ENCODE results near the gene XPNPEP3.

Gene XPNPEP3

GRCh38 chr22:40856513-40857308 lies at the start of gene XPNPEP3, which contains the start of gene ST13:
Gene XPNPEP3 (plus strand): TSS chr22:40857148. CDS start chr22:40857182, 34 bp downstream.
Gene ST13 (minus strand): TSS chr22:40856639. CDS start chr22:40856540, 99 bp downstream.
- H3K4me3 ChIP-seq (ENCODE audit: low read depth, low read length) = peak within 1 kb of the TSS; percentile 73
- peak; percentile 86 for DNase-seq (ENCODE audit: low read depth)
- peak; percentile 28 for TF ChIP-seq CTCF (IDR thresholded peaks at IDR 0.05; ENCODE audit: low read depth, low read length, missing control alignments)

GRCh38 chr22:40808018-40808841 lies 48.7 kb upstream of the XPNPEP3 start:
- no peak for TF ChIP-seq CTCF (IDR thresholded peaks at IDR 0.05; ENCODE audit: low read depth, low read length, missing control alignments)
- DNase-seq (ENCODE audit: low read depth) = no peak
- H3K4me3 ChIP-seq (ENCODE audit: low read depth, low read length) = no peak overlapping the region

GRCh38 chr22:40813912-40814315 lies 43.0 kb upstream of the XPNPEP3 start:
- TF ChIP-seq CTCF (IDR thresholded peaks at IDR 0.05; ENCODE audit: low read depth, low read length, missing control alignments) = no peak
- H3K4me3 ChIP-seq (ENCODE audit: low read depth, low read length) = no peak overlapping the region
- DNase-seq (ENCODE audit: low read depth) = no peak

GRCh38 chr22:40817737-40818136 lies 39.2 kb upstream of the XPNPEP3 start:
- DNase-seq (ENCODE audit: low read depth) = peak; percentile 24

GRCh38 chr22:40818192-40818746 lies 38.7 kb upstream of the XPNPEP3 start:
- peak overlapping the region; percentile 86 for H3K4me3 ChIP-seq (ENCODE audit: low read depth, low read length)
- no peak for DNase-seq (ENCODE audit: low read depth)
- no peak for TF ChIP-seq CTCF (IDR thresholded peaks at IDR 0.05; ENCODE audit: low read depth, low read length, missing control alignments)

More at GRCh38 chr22:40817737-40818136, 39.2 kb upstream of the XPNPEP3 start:
- H3K4me3 ChIP-seq (ENCODE audit: low read depth, low read length) = peak overlapping the region; percentile 86
- no peak for TF ChIP-seq CTCF (IDR thresholded peaks at IDR 0.05; ENCODE audit: low read depth, low read length, missing control alignments)

- peak; percentile 52 for DNase-seq (ENCODE audit: low read depth)
- H3K4me3 ChIP-seq (ENCODE audit: low read depth, low read length) = peak within 1 kb of the TSS; percentile 86
- peak; percentile 51 for TF ChIP-seq CTCF (IDR thresholded peaks at IDR 0.05; ENCODE audit: low read depth, low read length, missing control alignments)
These were observed 38.0 kb upstream of the XPNPEP3 start, which contains the start of gene SLC25A17 for GRCh38 chr22:40818747-40819598. Gene SLC25A17 (minus strand): TSS chr22:40819346. CDS start chr22:40819248, 98 bp downstream.

Measured in GM12864 (cell line).